ENCODE measurements around the gene GALNT1. TPM values are rescaled to one million over a fixed set of nuclear protein-coding genes. Genes with fewer than 3 reads are reported as not detected.

Gene GALNT1
- total and polyA plus RNA-seq, 2 of the 4 experiments (the other 2 are of a cell fraction) = 24.9 to 43.9 TPM

DNA sequence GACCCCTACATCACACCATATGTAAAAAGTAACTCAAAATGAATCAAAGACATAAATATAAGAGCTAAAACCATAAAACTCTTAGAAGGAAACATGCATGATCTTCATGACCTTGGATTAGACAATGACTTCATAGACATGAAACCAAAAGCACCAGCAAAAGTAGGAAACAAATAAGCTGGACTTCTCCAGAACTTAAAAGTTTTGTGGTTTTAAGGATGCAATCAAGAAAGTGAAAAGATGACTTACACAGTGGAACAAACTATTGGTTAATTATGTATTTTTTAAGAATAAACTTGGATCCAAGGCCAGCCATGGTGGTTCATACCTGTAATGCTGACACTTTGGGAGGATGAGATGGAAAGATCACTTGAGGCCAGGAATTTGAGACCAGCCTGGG lies 150.2 kb downstream of the GALNT1 start:
- H2BK120ac ChIP-seq (ENCODE audit: low read depth, low read length) = no peak overlapping the region
- in situ Hi-C loops (cut with MboI; ENCODE audit: low sequenced_read_pairs) (no loop called here), dilution Hi-C loops (cut with HindIII; ENCODE audit: low sequenced_read_pairs, unreplicated experiment) (no loop called here), intact Hi-C loops (cut with micrococcal nuclease) (no loop called here)
- POLR2A ChIA-PET (ENCODE audit: unreplicated experiment) = interaction anchor here (0.6 kb wide), 1 partner anchor 388 kb away, joined by 11 read pairs; the partner anchor contains the start of gene ZNF24
- no peak overlapping the region for H2AK9ac ChIP-seq (replicated peaks; ENCODE audit: low read depth, low read length, poor library complexity)
- H3K9me3 ChIP-seq (ENCODE audit: control insufficient read depth, insufficient read depth, low read length) = no peaks in the 10 kb centered on the region
- no peak overlapping the region for H3K9ac ChIP-seq (ENCODE audit: low read depth, low read length)
- CTCF ChIA-PET = no interaction called here
- H3K23ac ChIP-seq (ENCODE audit: low read depth, low read length) = no peak overlapping the region
- BruUV-seq (replicated peaks) = no TSS peak
- no peak for ATAC-seq (ENCODE audit: low read depth)
- no peaks in the 10 kb centered on the region for H3K79me1 ChIP-seq (ENCODE audit: low read depth in 1 of 2, low read length in 2 of 2)
- no peak overlapping the region for H2BK15ac ChIP-seq (ENCODE audit: low read depth, low read length)
- no peak overlapping the region for H4K5ac ChIP-seq (ENCODE audit: low read depth, low read length)
- no peak overlapping the region for H3K56ac ChIP-seq (ENCODE audit: extremely low read depth, insufficient read depth, low read length)
- no peak overlapping the region for H2AK5ac ChIP-seq (ENCODE audit: low read depth, low read length)
- no peak overlapping the region for H3K27ac ChIP-seq (ENCODE audit: insufficient read depth, low read length)
- peaks cover 2% of the 10 kb centered on the region; the same call in 1 of the 2 replicates for H3K27me3 ChIP-seq (ENCODE audit: control insufficient read depth, insufficient read depth, low read length)
- no peak for DNase-seq
- no peak overlapping the region for H3K4me3 ChIP-seq (ENCODE audit: insufficient read depth, low read depth, low read length)
- no peaks in the 10 kb centered on the region for H3K36me3 ChIP-seq (ENCODE audit: control insufficient read depth, insufficient read depth, low read length)
- no peak overlapping the region for H2AFZ ChIP-seq (replicated peaks; ENCODE audit: low read length, poor library complexity)
- no peak overlapping the region for H4K8ac ChIP-seq (ENCODE audit: low read depth in 2 of 2, low read length in 2 of 2)
- no peak overlapping the region for H2BK5ac ChIP-seq (ENCODE audit: low read depth, low read length, poor library complexity, severe bottlenecking)
- TF ChIP-seq SMC3 (IDR thresholded peaks at IDR 0.05; ENCODE audit: low read depth, low read length) = no peak
- TF ChIP-seq MXI1 (IDR thresholded peaks at IDR 0.05; ENCODE audit: borderline replicate concordance, low read depth, low read length) = no peak
- TF ChIP-seq, protein P1, sequence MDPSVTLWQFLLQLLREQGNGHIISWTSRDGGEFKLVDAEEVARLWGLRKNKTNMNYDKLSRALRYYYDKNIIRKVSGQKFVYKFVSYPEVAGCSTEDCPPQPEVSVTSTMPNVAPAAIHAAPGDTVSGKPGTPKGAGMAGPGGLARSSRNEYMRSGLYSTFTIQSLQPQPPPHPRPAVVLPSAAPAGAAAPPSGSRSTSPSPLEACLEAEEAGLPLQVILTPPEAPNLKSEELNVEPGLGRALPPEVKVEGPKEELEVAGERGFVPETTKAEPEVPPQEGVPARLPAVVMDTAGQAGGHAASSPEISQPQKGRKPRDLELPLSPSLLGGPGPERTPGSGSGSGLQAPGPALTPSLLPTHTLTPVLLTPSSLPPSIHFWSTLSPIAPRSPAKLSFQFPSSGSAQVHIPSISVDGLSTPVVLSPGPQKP (IDR thresholded peaks at IDR 0.05; ENCODE audit: borderline replicate concordance, low read depth, low read length) = no peak
- no peak for TF ChIP-seq POLR2A (IDR thresholded peaks at IDR 0.05; ENCODE audit: low read depth, low read length)
- TF ChIP-seq RFX5 (IDR thresholded peaks at IDR 0.05; ENCODE audit: low read depth, low read length) = no peak
- no peak for TF ChIP-seq USF2 (IDR thresholded peaks at IDR 0.05; ENCODE audit: low read depth, low read length)
- TF ChIP-seq MAZ (IDR thresholded peaks at IDR 0.05; ENCODE audit: borderline replicate concordance, low read depth, low read length) = no peak
- TF ChIP-seq, protein P2, sequence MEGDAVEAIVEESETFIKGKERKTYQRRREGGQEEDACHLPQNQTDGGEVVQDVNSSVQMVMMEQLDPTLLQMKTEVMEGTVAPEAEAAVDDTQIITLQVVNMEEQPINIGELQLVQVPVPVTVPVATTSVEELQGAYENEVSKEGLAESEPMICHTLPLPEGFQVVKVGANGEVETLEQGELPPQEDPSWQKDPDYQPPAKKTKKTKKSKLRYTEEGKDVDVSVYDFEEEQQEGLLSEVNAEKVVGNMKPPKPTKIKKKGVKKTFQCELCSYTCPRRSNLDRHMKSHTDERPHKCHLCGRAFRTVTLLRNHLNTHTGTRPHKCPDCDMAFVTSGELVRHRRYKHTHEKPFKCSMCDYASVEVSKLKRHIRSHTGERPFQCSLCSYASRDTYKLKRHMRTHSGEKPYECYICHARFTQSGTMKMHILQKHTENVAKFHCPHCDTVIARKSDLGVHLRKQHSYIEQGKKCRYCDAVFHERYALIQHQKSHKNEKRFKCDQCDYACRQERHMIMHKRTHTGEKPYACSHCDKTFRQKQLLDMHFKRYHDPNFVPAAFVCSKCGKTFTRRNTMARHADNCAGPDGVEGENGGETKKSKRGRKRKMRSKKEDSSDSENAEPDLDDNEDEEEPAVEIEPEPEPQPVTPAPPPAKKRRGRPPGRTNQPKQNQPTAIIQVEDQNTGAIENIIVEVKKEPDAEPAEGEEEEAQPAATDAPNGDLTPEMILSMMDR (conservative IDR thresholded peaks at IDR 0.05; ENCODE audit: low read depth, low read length) = no peak
- TF ChIP-seq BHLHE40 (IDR thresholded peaks at IDR 0.05; ENCODE audit: low read depth, low read length) = no peak
- TF ChIP-seq CEBPB (IDR thresholded peaks at IDR 0.05; ENCODE audit: low read depth, low read length) = no peak
- TF ChIP-seq NFE2L2 (IDR thresholded peaks at IDR 0.05; ENCODE audit: low read depth, low read length) = no peak
- TF ChIP-seq CHD1 (IDR thresholded peaks at IDR 0.05; ENCODE audit: low read depth, low read length) = no peak
- TF ChIP-seq FOS (IDR thresholded peaks at IDR 0.05; ENCODE audit: low read depth, low read length) = no peak
- no peak for TF ChIP-seq RCOR1 (IDR thresholded peaks at IDR 0.05; ENCODE audit: insufficient replicate concordance, low read length)
- H3K4me2 ChIP-seq (ENCODE audit: low read depth, low read length) = no peak overlapping the region
- peaks cover 3% of the 10 kb centered on the region; the same call in 1 of the 2 replicates for H3K9me1 ChIP-seq (ENCODE audit: insufficient read depth, low read length)
- no peaks in the 10 kb centered on the region for H3K4me1 ChIP-seq (ENCODE audit: control insufficient read depth, insufficient read depth, low read length)
- no peaks in the 10 kb centered on the region for H4K20me1 ChIP-seq (ENCODE audit: insufficient read depth, low read length)
- no peak overlapping the region for H4K91ac ChIP-seq (ENCODE audit: insufficient read depth, low read depth, low read length)
- no peak overlapping the region for H3K18ac ChIP-seq (ENCODE audit: low read depth, low read length)
- no peak overlapping the region for H2BK20ac ChIP-seq (ENCODE audit: low read depth, low read length)
- no peak overlapping the region for H3K14ac ChIP-seq (replicated peaks; ENCODE audit: low read depth, low read length)
- no peak overlapping the region for H3K4ac ChIP-seq (ENCODE audit: low read depth, low read length)
